WI38 (cell line): Measurements from ENCODE around the gene MOB4.
A peak's percentile ranks its signal among the peaks of the same experiment; 100 is the strongest.

Experiments used
- H3K4me3 ChIP-seq: 2 replicates; pipeline ENCODE4 v1.5.1; 2011; ENCODE audit warnings: low read depth, mild to moderate bottlenecking, control low read depth, low read length
- CTCF ChIP-seq: IDR thresholded peaks from 2 replicates; pipeline ENCODE4 v1.5.1; 2012; ENCODE audit warnings: low read depth, mild to moderate bottlenecking, control low read depth, low read length

MOB4 gene

DNA sequence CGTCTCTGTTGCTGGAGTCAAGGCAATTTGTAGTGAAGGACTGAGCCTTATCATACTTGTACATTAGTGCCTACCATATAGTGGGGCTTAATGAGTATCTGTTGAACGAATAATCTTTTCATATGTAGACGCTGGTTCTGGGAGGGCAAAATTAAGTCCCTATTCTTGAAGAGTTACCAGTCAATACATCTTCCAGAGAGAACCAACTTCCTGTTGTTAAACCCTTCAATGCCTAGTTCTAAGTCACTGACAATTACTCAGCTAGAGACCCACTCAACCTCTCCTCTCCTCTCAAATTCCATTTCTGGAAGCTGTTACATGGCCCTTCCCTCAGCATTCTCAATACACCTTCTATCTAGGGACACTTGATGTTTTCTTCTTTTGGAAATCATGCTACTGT is 1.1 kb upstream of the MOB4 start:
- peak overlapping the region; percentile 93; the same call in 1 of the 2 replicates for H3K4me3 ChIP-seq
- TF ChIP-seq CTCF, result no peak

- peak overlapping the region; percentile 93 for H3K4me3 ChIP-seq
- TF ChIP-seq CTCF, result no peak
These were observed 539 bp upstream of the MOB4 start for GRCh38 chr2:197515315-197515738.

- H3K4me3 ChIP-seq, result peak overlapping the region; percentile 93
- no peak for TF ChIP-seq CTCF
These were observed 511 bp downstream of the MOB4 start for GRCh38 chr2:197516393-197516761.

DNA sequence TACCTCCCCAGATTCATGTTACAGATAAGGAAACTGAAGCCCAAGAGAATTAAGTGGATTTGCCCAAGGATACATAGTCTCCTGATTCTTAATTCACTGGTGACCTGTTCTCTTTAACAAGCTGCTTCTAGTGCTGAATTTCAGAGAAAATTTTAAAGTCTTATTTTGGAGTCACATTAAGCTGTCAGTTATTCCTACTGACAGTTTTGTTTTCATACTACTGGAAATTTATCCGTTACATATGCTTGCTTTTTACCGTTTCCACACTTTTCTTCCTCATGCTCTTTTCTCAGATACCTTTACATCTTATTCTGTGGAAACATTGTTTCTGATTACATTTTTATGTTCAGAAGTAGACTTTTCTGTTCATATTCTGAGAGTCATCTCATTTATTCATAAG is 1.3 kb downstream of the MOB4 start:
- peak overlapping the region; percentile 93 for H3K4me3 ChIP-seq
- TF ChIP-seq CTCF, result no peak

DNA sequence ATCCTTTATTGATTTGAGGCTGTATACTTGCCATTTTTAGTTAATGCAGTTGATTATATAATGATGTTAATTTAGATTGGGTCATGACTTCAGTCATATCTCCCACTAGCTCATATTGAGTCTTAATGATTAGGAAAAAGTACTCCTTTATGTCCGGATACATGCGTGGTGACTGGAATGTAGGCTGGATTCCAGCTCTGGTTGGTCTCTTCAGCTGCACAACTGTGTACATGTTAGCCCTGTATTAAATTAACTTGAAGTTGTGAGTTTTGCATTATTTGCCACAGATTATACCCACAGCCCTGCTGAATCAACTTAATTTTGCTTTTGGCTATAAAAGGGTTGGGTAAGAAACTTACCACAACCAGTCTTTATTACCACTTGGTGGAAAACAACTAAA is 22.5 kb downstream of the MOB4 start:
- no peak for TF ChIP-seq CTCF
- no peak overlapping the region for H3K4me3 ChIP-seq

- TF ChIP-seq CTCF, result no peak
- H3K4me3 ChIP-seq, result no peak overlapping the region
These were observed 23.9 kb downstream of the MOB4 start for GRCh38 chr2:197539734-197540133.

GRCh38 chr2:197543206-197543605 is 27.3 kb downstream of the MOB4 start:
- TF ChIP-seq CTCF, result no peak

More at GRCh38 chr2:197543206-197543605, 27.3 kb downstream of the MOB4 start:
- no peak overlapping the region for H3K4me3 ChIP-seq
